ENCODE data around the gene GALNT12.

Gene GALNT12

DNA sequence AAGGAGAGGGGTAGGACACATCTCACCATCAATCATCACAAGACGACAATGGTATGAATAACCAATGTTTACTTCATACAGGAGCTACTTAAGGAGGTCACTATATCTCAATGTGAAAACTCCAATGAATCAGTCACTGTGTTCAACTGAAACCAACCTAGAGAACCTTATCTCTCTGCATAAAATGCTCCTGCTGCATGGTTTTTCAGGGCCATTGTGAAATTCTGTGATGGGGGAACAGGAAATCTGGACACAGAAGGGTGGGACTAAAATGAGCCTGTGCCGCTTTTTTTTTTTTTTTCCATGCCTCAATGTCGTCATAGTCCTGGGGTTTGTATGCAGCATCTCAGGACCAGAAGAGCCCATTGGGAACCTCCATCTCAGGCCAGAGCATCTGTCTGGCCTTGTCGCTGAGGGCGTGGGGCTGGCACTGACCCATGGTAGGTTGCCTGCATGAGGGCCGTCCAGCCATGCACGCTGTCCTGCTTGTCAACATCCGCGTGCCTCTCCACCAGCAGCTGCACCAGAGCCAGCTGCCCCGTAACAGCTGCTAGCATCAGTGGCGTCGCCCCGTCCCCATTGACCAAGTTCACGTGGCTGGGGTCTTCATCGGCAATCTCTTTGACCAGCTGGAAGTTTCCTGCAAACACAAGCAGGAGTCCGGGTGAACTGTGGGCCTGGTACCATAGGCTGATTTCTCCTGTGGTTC lies 23.8 kb upstream of the GALNT12 start:
- DNase-seq: no peak

DNA sequence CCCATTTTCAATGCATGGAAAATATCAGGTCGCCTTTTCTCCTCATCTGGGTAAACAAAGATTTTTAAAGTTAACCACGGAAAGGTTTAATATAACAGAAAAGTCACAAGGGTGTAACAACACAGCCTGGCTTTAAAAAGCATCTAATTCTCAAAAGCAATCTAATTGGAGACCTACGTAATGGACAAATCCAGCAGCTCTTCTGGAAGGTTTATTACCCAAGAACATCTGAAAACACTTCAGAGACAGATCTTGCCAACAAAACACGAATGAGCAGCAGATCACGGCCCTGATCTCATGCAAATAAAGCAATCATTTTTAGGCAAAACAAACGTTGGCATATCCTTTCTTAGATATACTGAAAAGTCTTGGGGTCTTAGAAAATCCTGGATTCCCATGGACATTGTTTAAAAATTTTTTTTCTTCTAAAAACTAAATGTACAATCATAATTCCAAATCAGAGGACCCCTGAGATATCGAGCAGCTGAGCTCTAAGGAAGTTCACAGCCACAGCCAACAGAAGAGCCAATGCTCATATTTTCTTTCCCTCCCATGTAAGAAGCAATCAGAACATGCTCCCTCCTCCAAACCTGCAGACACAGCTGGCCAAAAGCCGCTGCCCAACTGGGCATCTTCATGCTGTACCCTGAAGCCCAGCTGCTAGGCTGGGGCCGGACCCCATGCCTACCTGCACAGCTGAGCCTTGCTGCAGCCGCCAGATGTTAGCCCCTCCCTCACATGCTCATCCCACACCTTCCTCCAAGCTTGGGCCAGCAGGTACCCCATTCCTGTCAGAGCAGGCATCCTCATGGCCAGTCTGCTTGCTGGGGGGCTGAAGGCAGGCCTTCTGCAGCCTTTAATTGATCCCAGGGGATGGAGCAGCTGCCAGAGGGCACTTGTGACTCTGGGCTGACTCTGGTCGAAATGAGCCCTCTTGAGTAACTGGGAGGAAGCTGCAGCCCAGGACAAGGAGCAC lies 22.4 kb upstream of the GALNT12 start:
- no peak for DNase-seq

GRCh38 chr9:98786750-98787510 lies 20.5 kb upstream of the GALNT12 start:
- DNase-seq: no peak

- DNase-seq: no peak
These were observed 19.6 kb upstream of the GALNT12 start for GRCh38 chr9:98787766-98788335.

- no peak for DNase-seq
These were observed 17.9 kb upstream of the GALNT12 start for GRCh38 chr9:98789483-98790133.

GRCh38 chr9:98790134-98790841 lies 17.2 kb upstream of the GALNT12 start:
- peak; percentile 82 for DNase-seq

DNA sequence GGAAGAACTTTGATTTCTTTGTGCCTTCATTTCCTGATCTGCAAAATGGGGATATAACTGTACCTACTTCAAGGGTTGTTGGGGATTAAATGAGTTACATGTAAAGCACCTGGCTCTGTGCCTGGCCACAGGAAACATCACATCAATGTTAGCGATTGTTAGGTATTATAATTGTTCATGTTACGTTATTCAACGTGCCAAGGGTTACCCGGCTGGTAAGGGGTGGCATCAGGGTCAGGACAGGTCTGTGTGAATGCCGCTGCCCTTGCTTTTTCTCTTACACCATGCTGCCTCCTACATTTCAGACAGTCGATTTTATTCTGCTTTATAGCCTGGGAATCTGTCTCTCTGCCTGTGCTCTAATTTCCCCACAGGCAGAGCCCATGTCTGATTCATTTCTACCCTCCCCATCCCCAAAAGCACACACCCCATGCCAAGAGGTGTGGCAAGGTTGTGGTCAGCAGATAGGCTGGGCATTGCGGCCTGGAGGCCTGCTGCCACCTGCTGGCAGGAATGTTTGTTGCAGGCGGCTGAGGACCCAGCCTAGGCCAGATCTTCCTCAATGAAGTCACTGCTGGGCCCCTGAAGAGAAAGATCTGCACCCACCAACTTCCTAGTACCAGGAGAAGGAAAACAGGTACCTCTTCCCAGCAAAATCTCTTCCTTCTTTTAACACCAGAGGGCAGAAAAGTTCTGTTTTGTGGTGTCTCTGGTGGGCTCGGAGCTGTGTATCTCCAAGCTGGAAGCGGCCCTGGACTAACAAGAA lies 16.4 kb upstream of the GALNT12 start:
- DNase-seq: no peak

- no peak for DNase-seq
These were observed 15.6 kb upstream of the GALNT12 start for GRCh38 chr9:98791608-98792490.

- DNase-seq: no peak
These were observed 14.4 kb upstream of the GALNT12 start for GRCh38 chr9:98793031-98793430.

DNA sequence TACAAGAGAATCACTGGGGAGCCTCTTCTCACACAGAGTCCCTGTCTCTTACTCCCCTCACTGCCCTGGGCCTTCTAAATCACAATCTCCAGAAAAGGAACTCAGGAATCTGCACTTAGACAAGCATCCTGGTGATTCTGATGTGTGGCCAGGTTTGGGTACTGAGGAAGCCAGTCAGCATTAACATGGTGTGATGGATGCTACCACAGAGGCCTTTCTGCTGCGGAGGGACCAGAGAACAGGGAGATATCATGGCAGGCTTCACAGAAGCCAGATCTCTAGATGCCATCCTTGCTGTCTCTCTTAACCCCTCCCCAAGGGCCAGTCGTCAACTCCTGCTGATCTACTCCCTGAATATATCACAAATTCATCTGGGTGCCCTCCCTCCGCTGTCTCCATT lies 12.7 kb upstream of the GALNT12 start:
- no peak for DNase-seq

DNA sequence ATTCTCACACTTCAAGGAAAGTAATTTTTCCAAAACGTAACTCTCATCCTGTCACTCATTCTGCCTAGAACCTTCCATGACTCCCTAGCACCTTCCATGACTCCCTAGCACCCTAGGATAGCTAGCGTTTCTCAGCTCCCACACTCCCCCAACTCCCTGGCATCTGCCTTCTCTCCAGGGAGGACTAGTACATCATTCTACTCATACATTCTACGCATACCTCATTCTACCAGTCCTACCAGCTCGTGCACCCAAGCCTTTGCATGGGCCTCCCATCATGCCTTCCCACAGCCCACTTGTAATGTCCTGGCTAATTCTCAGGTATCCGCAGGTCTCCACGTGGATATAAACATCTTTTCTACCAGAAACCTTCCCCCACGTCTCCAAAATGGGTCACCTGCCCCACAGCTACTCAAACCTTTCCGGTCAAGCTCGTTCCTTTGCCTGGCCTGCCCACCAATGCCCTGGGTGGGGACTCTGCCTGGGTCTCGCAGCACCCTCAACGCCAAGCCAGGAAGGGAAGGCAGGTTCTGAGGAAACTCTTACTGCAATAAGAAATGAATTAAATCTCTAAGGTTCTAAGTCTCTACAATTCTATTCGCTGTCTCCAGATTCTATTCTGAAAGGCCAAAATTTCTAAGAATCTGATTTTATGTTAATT lies 12.0 kb upstream of the GALNT12 start:
- no peak for DNase-seq

DNA sequence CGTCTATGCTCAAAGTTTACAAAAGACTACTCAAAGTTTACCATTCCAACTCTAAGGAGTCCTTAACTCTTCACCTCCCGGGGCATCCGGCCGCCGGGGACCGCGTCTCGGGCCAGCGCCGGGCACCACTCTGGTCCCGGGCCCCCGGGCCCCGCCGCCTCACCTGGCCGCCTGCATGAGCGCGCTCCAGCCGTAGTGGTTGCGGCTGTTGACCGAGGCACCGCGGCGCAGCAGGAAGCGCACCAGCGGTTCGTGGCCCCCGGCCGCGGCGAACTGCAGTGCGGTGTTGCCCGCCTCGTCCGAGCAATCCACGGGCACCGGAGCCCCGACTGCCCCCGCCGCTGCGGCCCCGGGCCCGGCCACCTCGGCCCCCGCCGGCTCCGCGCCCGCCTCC lies 11.5 kb upstream of the GALNT12 start:
- no peak for DNase-seq

- peak; percentile 66 for DNase-seq
These were observed 10.9 kb upstream of the GALNT12 start, which contains the start of gene ANKS6 for GRCh38 chr9:98796364-98797101. Gene ANKS6 (minus strand): TSS chr9:98796555. CDS start chr9:98796491, 64 bp downstream.

DNA sequence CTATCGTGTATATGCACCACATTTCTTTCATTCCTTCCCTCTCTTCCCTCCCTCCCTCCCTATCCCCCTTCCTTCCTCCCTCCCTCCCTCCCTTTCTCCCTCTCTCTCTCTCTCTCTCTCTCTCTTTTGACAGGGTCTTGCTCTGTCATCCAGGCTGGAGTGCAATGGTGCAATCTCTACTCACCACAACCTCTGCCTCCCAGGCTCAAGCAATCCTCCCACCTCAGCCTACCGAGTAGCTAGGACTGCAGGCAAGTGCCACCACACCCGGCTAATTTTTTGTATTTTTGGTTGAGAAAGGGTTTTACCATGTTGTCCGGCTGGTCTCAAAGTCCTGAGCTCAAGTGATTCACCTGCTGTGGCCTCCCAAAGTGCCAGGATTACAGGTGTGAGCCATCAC lies 10.0 kb upstream of the GALNT12 start:
- DNase-seq: no peak

- no peak for DNase-seq
These were observed 9.2 kb upstream of the GALNT12 start for GRCh38 chr9:98798254-98798653.

- peak; percentile 66 for DNase-seq
These were observed 5.9 kb upstream of the GALNT12 start for GRCh38 chr9:98801561-98801960.

- no peak for DNase-seq
These were observed 5.5 kb upstream of the GALNT12 start for GRCh38 chr9:98801969-98802371.

- peak; percentile 5 for DNase-seq
These were observed 3.4 kb upstream of the GALNT12 start for GRCh38 chr9:98804083-98804482.
